PFSK-1 (cell line): Measurements from ENCODE around the gene GALNTL6.

Experiments
- FOXP2 ChIP-seq: optimal IDR thresholded peaks from 2 replicates; pipeline ENCODE3; 2011; ENCODE audit warnings: borderline replicate concordance, control low read depth, inconsistent platforms; ENCODE audit not compliant: insufficient read depth; ENCODE audit errors: extremely low read length, extremely low read depth
- POLR2AphosphoS5 ChIP-seq: IDR thresholded peaks from 2 replicates; pipeline ENCODE4 v1.6.1; 2012; ENCODE audit warnings: low read depth, mild to moderate bottlenecking, control low read depth, low read length, moderate library complexity
- SIN3A ChIP-seq: IDR thresholded peaks from 2 replicates; pipeline ENCODE4 v1.6.1; 2012; ENCODE audit warnings: mild to moderate bottlenecking, low read length, moderate library complexity, borderline replicate concordance; ENCODE audit not compliant: insufficient read depth
- TAF1 ChIP-seq: IDR thresholded peaks from 2 replicates; pipeline ENCODE4 v1.6.1; 2012; ENCODE audit warnings: low read length, control low read depth, borderline replicate concordance; ENCODE audit not compliant: insufficient read depth
- TF ChIP-seq, protein P1 (sequence below), 2 experiments: IDR thresholded peaks; 2 replicates each; pipeline versions ENCODE4 v1.6.1 to v1.8.0; 2011 to 2012; ENCODE audit warnings: low read depth in 2 of 2, low read length in 2 of 2, control low read depth in 1 of 2, inconsistent platforms in 1 of 2, mild to moderate bottlenecking in 1 of 2, moderate library complexity in 1 of 2; ENCODE audit not compliant: insufficient read depth in 1 of 2

GALNTL6 gene

DNA sequence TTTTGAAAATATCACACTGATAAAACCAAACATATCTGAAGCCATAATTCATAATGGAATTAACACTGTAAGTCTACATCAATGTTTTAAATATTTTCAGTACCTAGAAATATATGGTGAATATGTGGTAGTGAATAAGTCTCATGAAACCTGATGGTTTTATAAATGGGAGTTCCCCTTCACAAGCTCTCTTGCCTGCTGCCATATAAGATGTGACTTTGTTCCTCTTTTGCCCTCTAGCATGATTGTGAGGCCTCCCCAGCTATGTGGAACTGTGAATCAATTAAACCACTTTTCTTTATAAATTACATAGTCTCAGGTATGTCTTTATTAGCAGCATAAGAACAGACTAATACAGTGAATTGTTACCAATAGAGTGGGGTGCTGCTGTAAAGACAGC lies 818.6 kb downstream of the GALNTL6 start:
- TF ChIP-seq SIN3A, result no peak
- no peak for TF ChIP-seq FOXP2
- TF ChIP-seq POLR2AphosphoS5, result no peak
- no peak for TF ChIP-seq TAF1
- TF ChIP-seq, protein P1, sequence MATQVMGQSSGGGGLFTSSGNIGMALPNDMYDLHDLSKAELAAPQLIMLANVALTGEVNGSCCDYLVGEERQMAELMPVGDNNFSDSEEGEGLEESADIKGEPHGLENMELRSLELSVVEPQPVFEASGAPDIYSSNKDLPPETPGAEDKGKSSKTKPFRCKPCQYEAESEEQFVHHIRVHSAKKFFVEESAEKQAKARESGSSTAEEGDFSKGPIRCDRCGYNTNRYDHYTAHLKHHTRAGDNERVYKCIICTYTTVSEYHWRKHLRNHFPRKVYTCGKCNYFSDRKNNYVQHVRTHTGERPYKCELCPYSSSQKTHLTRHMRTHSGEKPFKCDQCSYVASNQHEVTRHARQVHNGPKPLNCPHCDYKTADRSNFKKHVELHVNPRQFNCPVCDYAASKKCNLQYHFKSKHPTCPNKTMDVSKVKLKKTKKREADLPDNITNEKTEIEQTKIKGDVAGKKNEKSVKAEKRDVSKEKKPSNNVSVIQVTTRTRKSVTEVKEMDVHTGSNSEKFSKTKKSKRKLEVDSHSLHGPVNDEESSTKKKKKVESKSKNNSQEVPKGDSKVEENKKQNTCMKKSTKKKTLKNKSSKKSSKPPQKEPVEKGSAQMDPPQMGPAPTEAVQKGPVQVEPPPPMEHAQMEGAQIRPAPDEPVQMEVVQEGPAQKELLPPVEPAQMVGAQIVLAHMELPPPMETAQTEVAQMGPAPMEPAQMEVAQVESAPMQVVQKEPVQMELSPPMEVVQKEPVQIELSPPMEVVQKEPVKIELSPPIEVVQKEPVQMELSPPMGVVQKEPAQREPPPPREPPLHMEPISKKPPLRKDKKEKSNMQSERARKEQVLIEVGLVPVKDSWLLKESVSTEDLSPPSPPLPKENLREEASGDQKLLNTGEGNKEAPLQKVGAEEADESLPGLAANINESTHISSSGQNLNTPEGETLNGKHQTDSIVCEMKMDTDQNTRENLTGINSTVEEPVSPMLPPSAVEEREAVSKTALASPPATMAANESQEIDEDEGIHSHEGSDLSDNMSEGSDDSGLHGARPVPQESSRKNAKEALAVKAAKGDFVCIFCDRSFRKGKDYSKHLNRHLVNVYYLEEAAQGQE (IDR thresholded peaks at IDR 0.05; ENCODE audit: insufficient read depth in 1 of 2, low read depth in 2 of 2, low read length in 2 of 2), result no peak

DNA sequence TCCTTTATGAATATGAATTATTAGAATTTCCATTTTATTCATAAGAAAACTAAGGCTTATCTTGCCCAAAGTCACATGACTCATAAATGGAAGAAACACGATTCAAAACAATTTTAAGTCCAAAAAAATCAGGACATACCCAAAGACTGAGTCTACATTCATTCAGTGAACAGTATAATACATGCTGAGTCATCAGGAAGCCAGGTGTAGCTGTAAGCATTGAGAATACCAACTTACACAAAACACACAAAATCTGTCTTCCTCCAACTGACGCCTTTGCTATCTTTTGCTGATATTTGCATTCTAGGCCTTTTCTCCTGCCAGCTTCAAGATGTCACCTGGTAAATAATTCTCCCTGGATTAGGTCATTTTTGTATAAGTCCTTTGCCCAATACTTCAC lies 835.3 kb downstream of the GALNTL6 start:
- no peak for TF ChIP-seq FOXP2
- no peak for TF ChIP-seq TAF1
- no peak for TF ChIP-seq SIN3A
- TF ChIP-seq, protein P1 (IDR thresholded peaks at IDR 0.05; ENCODE audit: insufficient read depth in 1 of 2, low read depth in 2 of 2, low read length in 2 of 2), result no peak
- no peak for TF ChIP-seq POLR2AphosphoS5

DNA sequence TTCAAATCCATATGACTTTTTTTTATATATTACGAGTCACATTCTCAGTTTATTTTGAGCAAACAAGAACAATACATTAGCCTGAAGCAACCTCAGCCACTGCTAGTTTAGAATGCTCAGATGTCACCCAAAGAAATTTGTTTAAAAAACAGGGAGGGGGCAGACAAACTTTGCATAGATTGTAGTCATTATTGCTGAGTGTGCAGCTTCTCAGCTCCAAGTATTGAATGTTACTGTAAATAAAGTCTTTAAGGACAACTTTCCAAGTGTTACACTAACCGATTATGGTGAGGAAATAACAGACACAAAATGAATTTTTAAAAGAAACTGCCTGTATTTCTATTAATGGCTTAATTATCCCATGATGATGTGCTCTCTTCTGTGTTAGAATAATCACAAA lies 835.9 kb downstream of the GALNTL6 start:
- no peak for TF ChIP-seq POLR2AphosphoS5
- no peak for TF ChIP-seq FOXP2
- no peak for TF ChIP-seq SIN3A
- TF ChIP-seq, protein P1 (IDR thresholded peaks at IDR 0.05; ENCODE audit: insufficient read depth in 1 of 2, low read depth in 2 of 2, low read length in 2 of 2), result no peak
- no peak for TF ChIP-seq TAF1

DNA sequence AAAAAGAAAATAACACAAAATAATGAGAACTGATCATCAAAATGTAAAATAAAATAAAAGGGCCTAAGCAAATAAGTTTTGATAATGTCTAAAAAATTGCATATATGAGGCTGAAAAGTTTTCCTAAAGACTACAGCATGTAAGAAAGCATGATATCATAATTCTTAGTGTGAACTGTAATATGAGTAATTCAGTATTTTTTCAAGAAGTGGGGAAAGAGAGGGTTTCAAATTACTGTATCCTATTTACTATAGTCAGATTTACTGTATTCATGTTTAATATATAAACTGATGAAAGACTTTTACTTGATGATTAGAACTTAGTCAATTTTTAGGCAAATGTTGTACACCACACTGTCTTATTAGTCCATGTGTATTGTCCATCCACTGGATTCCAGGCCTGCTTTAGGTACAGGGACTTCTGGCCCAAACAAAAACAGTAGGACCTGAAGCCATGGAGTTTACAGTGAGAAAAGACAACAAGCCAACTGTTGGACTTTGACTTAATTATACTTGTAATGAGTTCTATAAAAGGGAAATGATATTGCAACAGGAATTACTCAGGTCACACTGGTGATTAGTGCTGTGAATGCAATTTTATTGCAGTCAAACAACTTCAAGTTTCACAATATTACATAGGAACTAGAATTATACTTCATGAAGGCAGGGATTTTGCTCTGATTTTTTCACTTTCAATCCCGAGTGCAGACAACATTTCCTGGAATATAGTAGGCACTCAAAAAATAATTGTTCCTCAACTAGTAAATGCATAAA lies 837.7 kb downstream of the GALNTL6 start:
- TF ChIP-seq FOXP2, result no peak
- TF ChIP-seq SIN3A, result no peak
- TF ChIP-seq TAF1, result no peak
- TF ChIP-seq, protein P1 (IDR thresholded peaks at IDR 0.05; ENCODE audit: insufficient read depth in 1 of 2, low read depth in 2 of 2, low read length in 2 of 2), result no peak
- TF ChIP-seq POLR2AphosphoS5, result no peak

DNA sequence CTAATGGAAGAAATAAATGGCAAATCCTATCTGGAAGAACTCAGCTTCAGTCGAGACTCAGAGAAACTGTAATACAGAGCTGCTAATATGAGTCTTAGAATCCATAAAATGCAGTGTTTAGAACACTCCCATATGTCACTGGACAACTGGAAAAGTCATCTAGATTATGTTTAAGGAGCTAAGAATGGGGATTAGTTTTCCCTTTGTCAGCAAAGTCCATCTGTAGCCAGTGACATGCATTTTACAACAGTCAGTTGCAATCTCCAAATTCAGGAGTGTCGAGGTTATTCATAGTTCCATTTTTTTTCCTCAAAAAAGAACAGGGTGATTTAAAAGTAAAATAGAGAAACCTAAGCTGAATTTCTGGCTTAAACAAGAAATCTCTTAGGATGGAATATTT lies 838.8 kb downstream of the GALNTL6 start:
- TF ChIP-seq TAF1, result no peak
